Tibial nerve (tissue), 4 donors: ENCODE results near the gene PKHD1. TPM values are rescaled to one million over a fixed set of nuclear protein-coding genes. Genes with fewer than 3 reads are reported as not detected.

Experiments used
- DNase-seq, 2 donors: peaks; one replicate each; pipeline ENCODE4 v3.0.0-alpha.2; 2019; ENCODE audit warnings: low spot score in 2 of 2
- H3K27ac ChIP-seq, 4 donors: fragments of 200-600 bp; sonication (generic) in 3 of 4; one replicate each; pipeline ENCODE4 v1.5.1; 2017 to 2019; ENCODE audit warnings: mild to moderate bottlenecking in 1 of 4
- H3K27me3 ChIP-seq, 2 donors: fragments of 200-600 bp; sonication (generic) in 1 of 2; one replicate each; pipeline versions ENCODE4 v1.5.1 to v1.6.0; 2017 to 2019
- H3K36me3 ChIP-seq, 3 donors: fragments of 200-600 bp; sonication (generic); one replicate each; pipeline ENCODE4 v1.5.1; 2018 to 2019
- H3K4me1 ChIP-seq, 4 donors: fragments of 200-600 bp; sonication (generic) in 3 of 4; one replicate each; pipeline ENCODE4 v1.5.1; 2017 to 2019
- H3K4me3 ChIP-seq, 4 donors: fragments of 200-600 bp; sonication (generic) in 3 of 4; one replicate each; pipeline ENCODE4 v1.5.1; 2017 to 2019; ENCODE audit warnings: mild to moderate bottlenecking in 1 of 4, moderate library complexity in 1 of 4
- H3K9me3 ChIP-seq, 4 donors: fragments of 200-600 bp; sonication (generic) in 3 of 4; one replicate each; pipeline ENCODE4 v1.5.1; 2017 to 2019
- CTCF ChIP-seq, 5 experiments: fragments of 200-600 bp in 3 of 5; fragments of 450-650 bp in 2 of 5; sonication (generic) in 3 of 5; IDR thresholded peaks; one replicate each; pipeline ENCODE4 v1.5.1; 2016 to 2019; ENCODE audit warnings: antibody characterized with exemption in 5 of 5, mild to moderate bottlenecking in 3 of 5, moderate library complexity in 2 of 5
- EP300 ChIP-seq, 2 donors: sonication (generic); formaldehyde crosslinking; IDR thresholded peaks; one replicate each; pipeline ENCODE4 v1.6.1; 2017; ENCODE audit warnings: antibody characterized with exemption in 2 of 2, mild to moderate bottlenecking in 1 of 2
- POLR2A ChIP-seq, 2 donors: fragments of 450-650 bp; IDR thresholded peaks; one replicate each; pipeline ENCODE4 v1.6.1; 2017; ENCODE audit warnings: antibody characterized with exemption in 2 of 2, mild to moderate bottlenecking in 2 of 2, moderate library complexity in 2 of 2
- WGBS, 2 donors: methylation state at CpG; one replicate each; pipeline ENCODE4 v1.1.5; 2018; 5-methylcytosine and 5-hydroxymethylcytosine counted together
- total RNA-seq, 4 donors: library from RNA; depleted of rRNA; stranded (reverse); fragments of >200 nt; gene quantifications; one replicate each; pipeline ENCODE4 v1.1.0, GENCODE V29; 2016

Gene PKHD1
- total RNA-seq, 4 donors from 2014 or later, result under 0.01 to 0.22 (median 0.20) TPM

GRCh38 chr6:51790946-51791345 lies 296.5 kb downstream of the PKHD1 start:
- H3K4me1 ChIP-seq, result no peaks in the 10 kb centered on the region
- TF ChIP-seq CTCF (IDR thresholded peaks at IDR 0.05) (no peak), EP300 (IDR thresholded peaks at IDR 0.05) (no peak), POLR2A (IDR thresholded peaks at IDR 0.05) (no peak)

GRCh38 chr6:51788121-51788520 lies 299.3 kb downstream of the PKHD1 start:
- no peak overlapping the region for H3K27ac ChIP-seq
- DNase-seq, result no peak
- H3K4me3 ChIP-seq, result no peak overlapping the region
- H3K4me1 ChIP-seq, result no peaks in the 10 kb centered on the region
- TF ChIP-seq CTCF (IDR thresholded peaks at IDR 0.05), result no peak
- TF ChIP-seq POLR2A (IDR thresholded peaks at IDR 0.05), result no peak
- TF ChIP-seq EP300 (IDR thresholded peaks at IDR 0.05), result no peak
- no peaks in the 10 kb centered on the region for H3K9me3 ChIP-seq
- WGBS, 2 donors, result 60 to 87% methylated on average over 1 of the region's 1 CpG
- H3K27me3 ChIP-seq, result no peaks in the 10 kb centered on the region
- H3K36me3 ChIP-seq, result no peaks in the 10 kb centered on the region

More at GRCh38 chr6:51790946-51791345, 296.5 kb downstream of the PKHD1 start:
- WGBS, 2 donors, result 68 to 75% methylated on average over 5 of the region's 5 CpGs
- Histone ChIP-seq H3K27me3 (no peaks in the 10 kb centered on the region), H3K9me3 (peaks cover 0 to 3% (median 0%) of the 10 kb centered on the region in 4 donors), H3K27ac (no peak overlapping the region), H3K36me3 (no peaks in the 10 kb centered on the region), H3K4me3 (no peak overlapping the region)
- DNase-seq, result no peak

GRCh38 chr6:51778666-51779065 lies 308.7 kb downstream of the PKHD1 start:
- Histone ChIP-seq H3K4me1 (no peaks in the 10 kb centered on the region), H3K27me3 (no peaks in the 10 kb centered on the region), H3K9me3 (peaks cover 0 to 6% (median 0%) of the 10 kb centered on the region in 4 donors), H3K4me3 (no peak overlapping the region), H3K36me3 (no peaks in the 10 kb centered on the region), H3K27ac (no peak overlapping the region)
- WGBS, 2 donors, result 57 to 58% methylated on average over 2 of the region's 2 CpGs
- TF ChIP-seq POLR2A (IDR thresholded peaks at IDR 0.05) (no peak), CTCF (IDR thresholded peaks at IDR 0.05) (no peak), EP300 (IDR thresholded peaks at IDR 0.05) (no peak)
- no peak for DNase-seq

GRCh38 chr6:51777618-51778017 lies 309.8 kb downstream of the PKHD1 start:
- Histone ChIP-seq H3K4me1 (no peaks in the 10 kb centered on the region), H3K27ac (no peak overlapping the region)
- TF ChIP-seq EP300 (IDR thresholded peaks at IDR 0.05) (no peak), CTCF (IDR thresholded peaks at IDR 0.05) (no peak), POLR2A (IDR thresholded peaks at IDR 0.05) (no peak)

GRCh38 chr6:51775942-51776860 lies 311.2 kb downstream of the PKHD1 start:
- H3K4me3 ChIP-seq, result no peak overlapping the region
- H3K9me3 ChIP-seq, result no peaks in the 10 kb centered on the region
- DNase-seq, result no peak
- no peaks in the 10 kb centered on the region for H3K4me1 ChIP-seq
- H3K27me3 ChIP-seq, result no peaks in the 10 kb centered on the region
- no peak overlapping the region for H3K27ac ChIP-seq
- H3K36me3 ChIP-seq, result no peaks in the 10 kb centered on the region
- TF ChIP-seq CTCF (IDR thresholded peaks at IDR 0.05), result no peak
- TF ChIP-seq POLR2A (IDR thresholded peaks at IDR 0.05), result no peak
- no peak for TF ChIP-seq EP300 (IDR thresholded peaks at IDR 0.05)

More at GRCh38 chr6:51777618-51778017, 309.8 kb downstream of the PKHD1 start:
- no peak overlapping the region for H3K4me3 ChIP-seq
- no peaks in the 10 kb centered on the region for H3K36me3 ChIP-seq
- DNase-seq, result no peak
- 79% methylated on average over 5 of the region's 5 CpGs for WGBS, 2 donors
- no peaks in the 10 kb centered on the region for H3K27me3 ChIP-seq
- peaks cover 0 to 4% (median 0%) of the 10 kb centered on the region in 4 donors for H3K9me3 ChIP-seq
